K562 (cell line): ENCODE results near the gene ANKRD11. TPM values are rescaled to one million over a fixed set of nuclear protein-coding genes. Genes with fewer than 3 reads are reported as not detected.
A peak's percentile ranks its signal among the peaks of the same experiment; 100 is the strongest.

ENCODE experiments used
- ARNT ChIP-seq, 2 experiments: fragments of 450-650 bp; IDR thresholded peaks; 2 replicates each; pipeline ENCODE4 v1.6.1; 2016; ENCODE audit warnings: mild to moderate bottlenecking in 1 of 2
- CC2D1A ChIP-seq: fragments of 450-650 bp; IDR thresholded peaks from 2 replicates; pipeline ENCODE4 v1.6.1; 2017; ENCODE audit warnings: mild to moderate bottlenecking
- DACH1 ChIP-seq: fragments of 450-650 bp; IDR thresholded peaks from 2 replicates; pipeline ENCODE4 v1.6.1; 2018; ENCODE audit not compliant: partially characterized antibody
- FOXK2 ChIP-seq, 2 experiments: fragments of 450-650 bp; IDR thresholded peaks in 1 of 2; conservative IDR thresholded peaks in 1 of 2; 2 replicates each; pipeline ENCODE4 v1.6.1; 2016; ENCODE audit warnings: low read depth in 2 of 2, mild to moderate bottlenecking in 1 of 2
- JUN ChIP-seq, 2 experiments: sonication (generic) in 1 of 2; formaldehyde crosslinking in 1 of 2; IDR thresholded peaks; 2 replicates each; pipeline versions ENCODE4 v1.6.1 to v1.8.0; 2012 to 2022; ENCODE audit warnings: borderline replicate concordance in 2 of 2, mild to moderate bottlenecking in 2 of 2, improper control_type of control experiment in 1 of 2, low read depth in 1 of 2, low read length in 1 of 2, missing genetic modification reagents in 1 of 2
- L3MBTL2 ChIP-seq: fragments of 450-650 bp; IDR thresholded peaks from 2 replicates; pipeline ENCODE4 v1.6.1; 2016; ENCODE audit warnings: mild to moderate bottlenecking, moderate library complexity
- MCM2 ChIP-seq: fragments of 450-650 bp; IDR thresholded peaks from 2 replicates; pipeline ENCODE4 v1.6.1; 2017; ENCODE audit warnings: low read depth, mild to moderate bottlenecking
- MEIS2 ChIP-seq: fragments of 450-650 bp; IDR thresholded peaks from 2 replicates; pipeline ENCODE4 v1.6.1; 2014; ENCODE audit warnings: mild to moderate bottlenecking; ENCODE audit not compliant: partially characterized antibody
- NRF1 ChIP-seq, 2 experiments: fragments of 450-650 bp; IDR thresholded peaks in 1 of 2; conservative IDR thresholded peaks in 1 of 2; 2 replicates each; pipeline ENCODE4 v1.6.1; 2014; ENCODE audit warnings: mild to moderate bottlenecking in 2 of 2
- NUFIP1 ChIP-seq: fragments of 450-650 bp; IDR thresholded peaks from 2 replicates; pipeline ENCODE4 v1.6.1; 2018; ENCODE audit not compliant: partially characterized antibody
- POLR2A ChIP-seq: fragments of 450-650 bp; conservative IDR thresholded peaks from 2 replicates; pipeline ENCODE4 v1.6.1; 2016
- PRDM10 ChIP-seq: fragments of 450-650 bp; IDR thresholded peaks from 2 replicates; pipeline ENCODE4 v1.6.1; 2018; ENCODE audit not compliant: partially characterized antibody
- RCOR1 ChIP-seq, 2 experiments: IDR thresholded peaks; 2 replicates each; pipeline ENCODE4 v1.6.1; 2012; ENCODE audit warnings: low read depth in 2 of 2, low read length in 2 of 2, borderline replicate concordance in 1 of 2, improper control_type of control experiment in 1 of 2
- SNRNP70 ChIP-seq: fragments of 200-400 bp; formaldehyde crosslinking; optimal IDR thresholded peaks from 2 replicates; pipeline ENCODE3; 2017; ENCODE audit warnings: low read depth, low read length
- SP1 ChIP-seq: sonication (generic); formaldehyde crosslinking; IDR thresholded peaks from 2 replicates; pipeline ENCODE4 v1.8.1; 2022; ENCODE audit warnings: mild to moderate bottlenecking, missing genetic modification reagents
- TCF7 ChIP-seq: sonication (generic); IDR thresholded peaks from 2 replicates; pipeline ENCODE4 v1.6.1; 2016; ENCODE audit warnings: antibody characterized with exemption, borderline replicate concordance
- TEAD4 ChIP-seq, 2 experiments: sonication (generic) in 1 of 2; formaldehyde crosslinking in 1 of 2; IDR thresholded peaks; 2 replicates each; pipeline versions ENCODE4 v1.6.1 to v1.8.0; 2012 to 2022; ENCODE audit warnings: borderline replicate concordance in 1 of 2, inconsistent platforms in 1 of 2, low read length in 1 of 2, mild to moderate bottlenecking in 1 of 2, missing genetic modification reagents in 1 of 2
- TSC22D4 ChIP-seq: fragments of 450-650 bp; IDR thresholded peaks from 2 replicates; pipeline ENCODE4 v1.6.1; 2016; ENCODE audit warnings: missing genetic modification characterization, missing biosample characterization, control low read depth
- ZEB2 ChIP-seq: fragments of 450-650 bp; IDR thresholded peaks from 2 replicates; pipeline ENCODE4 v1.6.1; 2016
- ZFX ChIP-seq: sonication (generic); formaldehyde crosslinking; IDR thresholded peaks from 2 replicates; pipeline ENCODE4 v1.8.0; 2022; ENCODE audit warnings: mild to moderate bottlenecking, missing genetic modification reagents, moderate library complexity
- polyA plus RNA-seq, 8 experiments: library from polyadenylated mRNA; depleted of rRNA in 4 of 8; stranded (reverse) in 5 of 8; unstranded in 3 of 8; fragments of >200 nt; fragmentation: Nextera tagmentation in 2 of 8; fragmentation: Illumina TruSeq in 1 of 8; extraction: Ambion mirVana in 2 of 8; extraction: Trizol in 1 of 8; gene quantifications; 2 replicates each; pipeline versions ENCODE4 v1.2.1 to v1.2.3, GENCODE V29; 2011 to 2014; ENCODE audit warnings: inconsistent platforms in 1 of 8, missing spikeins in 1 of 8
- total RNA-seq, 7 experiments: library from RNA; depleted of rRNA in 6 of 7; stranded (reverse); fragments of >200 nt in 6 of 7; fragmentation: Illumina TruSeq in 2 of 7; extraction: Trizol in 2 of 7; gene quantifications; 2 replicates each; pipeline versions ENCODE4 v1.2.1 to v1.2.3, GENCODE V29; 2011 to 2021; ENCODE audit warnings: low replicate concordance in 1 of 7
- TF ChIP-seq, protein P1 (sequence below): fragments of 450-650 bp; IDR thresholded peaks from 2 replicates; pipeline ENCODE4 v1.6.1; 2016
- TF ChIP-seq, protein P2 (sequence below): fragments of 250-450 bp; sonication (Bioruptor Pico); IDR thresholded peaks from 2 replicates; pipeline ENCODE4 v1.5.0; 2020; ENCODE audit warnings: mild to moderate bottlenecking

Gene ANKRD11
- total and polyA plus RNA-seq, 9 of the 15 experiments (the other 6 are each of a cell fraction or from before 2014, with no cell fraction given) = 4.7 to 126 (median 31.7) TPM

GRCh38 chr16:89491974-89492687, 1.8 kb upstream of the ANKRD11 start (continued):
- TF ChIP-seq MEIS2 = peak; percentile 61
- peak; percentile 71 to 80 for TF ChIP-seq NRF1 (conservative IDR thresholded peaks at IDR 0.05 in 1 of 2, IDR thresholded peaks at IDR 0.05 in 1 of 2)
- 0 out of 4 replicates have a peak, but pooled peaks of 1 of the 2 experiments have one; percentile 20 for TF ChIP-seq ARNT (IDR thresholded peaks at IDR 0.05)
- peak; percentile 91 for TF ChIP-seq CC2D1A
- TF ChIP-seq TEAD4 (IDR thresholded peaks at IDR 0.05; ENCODE audit: low read length) = peak; percentile 62; the same call in 1 of the 2 replicates
- no peak for TF ChIP-seq TEAD4 (CRISPR knock-in tag; IDR thresholded peaks at IDR 0.05; ENCODE audit: borderline replicate concordance)
- TF ChIP-seq FOXK2 (conservative IDR thresholded peaks at IDR 0.05 in 1 of 2, IDR thresholded peaks at IDR 0.05 in 1 of 2; ENCODE audit: low read depth in 2 of 2) = 0 out of 4 replicates have a peak, but pooled peaks of 1 of the 2 experiments have one; percentile 33
- TF ChIP-seq TCF7 = 0 out of 2 replicates have a peak, but pooled peaks have one; percentile 64
- no peak for TF ChIP-seq TSC22D4 (tag)
- peak; percentile 51; the same call in 1 of the 2 replicates for TF ChIP-seq SP1
- peak; percentile 79 for TF ChIP-seq L3MBTL2
- TF ChIP-seq POLR2A = peak; percentile 58
- no peak for TF ChIP-seq SNRNP70
- TF ChIP-seq, protein P1, sequence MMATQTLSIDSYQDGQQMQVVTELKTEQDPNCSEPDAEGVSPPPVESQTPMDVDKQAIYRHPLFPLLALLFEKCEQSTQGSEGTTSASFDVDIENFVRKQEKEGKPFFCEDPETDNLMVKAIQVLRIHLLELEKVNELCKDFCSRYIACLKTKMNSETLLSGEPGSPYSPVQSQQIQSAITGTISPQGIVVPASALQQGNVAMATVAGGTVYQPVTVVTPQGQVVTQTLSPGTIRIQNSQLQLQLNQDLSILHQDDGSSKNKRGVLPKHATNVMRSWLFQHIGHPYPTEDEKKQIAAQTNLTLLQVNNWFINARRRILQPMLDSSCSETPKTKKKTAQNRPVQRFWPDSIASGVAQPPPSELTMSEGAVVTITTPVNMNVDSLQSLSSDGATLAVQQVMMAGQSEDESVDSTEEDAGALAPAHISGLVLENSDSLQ = peak; percentile 97
- peak; percentile 57 for TF ChIP-seq ZEB2
- no peak for TF ChIP-seq DACH1
- TF ChIP-seq, protein P2, sequence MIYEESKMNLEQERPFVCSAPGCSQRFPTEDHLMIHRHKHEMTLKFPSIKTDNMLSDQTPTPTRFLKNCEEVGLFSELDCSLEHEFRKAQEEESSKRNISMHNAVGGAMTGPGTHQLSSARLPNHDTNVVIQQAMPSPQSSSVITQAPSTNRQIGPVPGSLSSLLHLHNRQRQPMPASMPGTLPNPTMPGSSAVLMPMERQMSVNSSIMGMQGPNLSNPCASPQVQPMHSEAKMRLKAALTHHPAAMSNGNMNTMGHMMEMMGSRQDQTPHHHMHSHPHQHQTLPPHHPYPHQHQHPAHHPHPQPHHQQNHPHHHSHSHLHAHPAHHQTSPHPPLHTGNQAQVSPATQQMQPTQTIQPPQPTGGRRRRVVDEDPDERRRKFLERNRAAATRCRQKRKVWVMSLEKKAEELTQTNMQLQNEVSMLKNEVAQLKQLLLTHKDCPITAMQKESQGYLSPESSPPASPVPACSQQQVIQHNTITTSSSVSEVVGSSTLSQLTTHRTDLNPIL (CRISPR knock-in tag) = no peak
- TF ChIP-seq NUFIP1 = no peak
- TF ChIP-seq MCM2 = no peak
- no peak for TF ChIP-seq JUN (IDR thresholded peaks at IDR 0.05; ENCODE audit: borderline replicate concordance, low read depth, low read length)
- no peak for TF ChIP-seq JUN (CRISPR knock-in tag; IDR thresholded peaks at IDR 0.05; ENCODE audit: borderline replicate concordance)
- TF ChIP-seq ZFX (CRISPR knock-in tag) = 0 out of 2 replicates have a peak, but pooled peaks have one; percentile 25
- peak in 1 of 2 experiments; percentile 46; a peak in 1 of 4 replicates for TF ChIP-seq RCOR1 (IDR thresholded peaks at IDR 0.05; ENCODE audit: borderline replicate concordance in 1 of 2, low read depth in 2 of 2, low read length in 2 of 2)
- TF ChIP-seq PRDM10 = peak; percentile 29
